Stimulated activated CD8-positive, alpha-beta memory T cell treated with anti-CD3 and anti-CD28 coated beads, Interleukin-15, amount 100 ng/mL, for 48 hours (primary cell): ENCODE measurements around the gene TMEFF2.
"Not testable (repeated sequence)": the region's sequence is repeated elsewhere in the genome, so short reads cannot be mapped to it uniquely, and the experiment has no call there.

Experiments used
- DNase-seq, 2 donors: peaks; one replicate each; pipeline ENCODE4 v3.0.0-alpha.2; 2020; ENCODE audit warnings: low read depth in 2 of 2

Gene TMEFF2

GRCh38 chr2:192184349-192184748 is 10.4 kb downstream of the TMEFF2 start:
- DNase-seq, result no peak

GRCh38 chr2:192183296-192183695 is 11.4 kb downstream of the TMEFF2 start:
- DNase-seq, result no peak

GRCh38 chr2:192166946-192167345 is 27.8 kb downstream of the TMEFF2 start:
- no peak for DNase-seq

GRCh38 chr2:192165842-192166241 is 28.9 kb downstream of the TMEFF2 start:
- DNase-seq, result no peak

GRCh38 chr2:192162392-192163042 is 32.2 kb downstream of the TMEFF2 start:
- peak in 1 of 2 donors; percentile 19 for DNase-seq

GRCh38 chr2:192161656-192162290 is 33.0 kb downstream of the TMEFF2 start:
- no peak for DNase-seq

GRCh38 chr2:192159736-192160135 is 35.0 kb downstream of the TMEFF2 start:
- DNase-seq, result no peak

- DNase-seq, result no peak
These were observed 35.5 kb downstream of the TMEFF2 start for GRCh38 chr2:192159208-192159607.

GRCh38 chr2:192157776-192158175 is 37.0 kb downstream of the TMEFF2 start:
- no peak for DNase-seq

GRCh38 chr2:192155511-192156118 is 39.1 kb downstream of the TMEFF2 start:
- DNase-seq, result no peak

GRCh38 chr2:192153561-192153960 is 41.2 kb downstream of the TMEFF2 start:
- DNase-seq, result no peak

- DNase-seq, result no peak
These were observed 42.9 kb downstream of the TMEFF2 start for GRCh38 chr2:192151853-192152252.

- no peak for DNase-seq
These were observed 44.6 kb downstream of the TMEFF2 start for GRCh38 chr2:192150166-192150565.

GRCh38 chr2:192148620-192149321 is 46.0 kb downstream of the TMEFF2 start:
- DNase-seq, result no peak

- no peak for DNase-seq
These were observed 46.5 kb downstream of the TMEFF2 start for GRCh38 chr2:192148241-192148619.

GRCh38 chr2:192146069-192147015 is 48.4 kb downstream of the TMEFF2 start:
- no peak for DNase-seq

- no peak for DNase-seq
These were observed 49.2 kb downstream of the TMEFF2 start for GRCh38 chr2:192145496-192145895.

- no peak for DNase-seq
These were observed 54.4 kb downstream of the TMEFF2 start for GRCh38 chr2:192140236-192140839.

GRCh38 chr2:192139813-192140212 is 54.9 kb downstream of the TMEFF2 start:
- DNase-seq, result no peak

- no peak for DNase-seq
These were observed 57.3 kb downstream of the TMEFF2 start for GRCh38 chr2:192137451-192137850.

GRCh38 chr2:192132604-192133003 is 62.1 kb downstream of the TMEFF2 start:
- DNase-seq, result not testable (repeated sequence)
